HepG2 (cell line): ENCODE data around the gene TTLL4. TPM values are rescaled to one million over a fixed set of nuclear protein-coding genes. Genes with fewer than 3 reads are reported as not detected.

Experiments
- CHD4 ChIP-seq: fragments of 200-600 bp; sonication (generic); IDR thresholded peaks from 2 replicates; pipeline ENCODE4 v1.7.0; 2017; ENCODE audit warnings: mild to moderate bottlenecking, low read length, borderline replicate concordance
- DNMT1 ChIP-seq: sonication (generic); formaldehyde crosslinking; IDR thresholded peaks from 2 replicates; pipeline ENCODE4 v1.5.1; 2020; ENCODE audit warnings: mild to moderate bottlenecking, missing genetic modification reagents
- ETV5 ChIP-seq: IDR thresholded peaks from 2 replicates; pipeline ENCODE4 v1.6.1; 2018; ENCODE audit warnings: missing biosample characterization, missing genetic modification reagents, inconsistent platforms, borderline replicate concordance
- FOSL1 ChIP-seq: sonication (generic); formaldehyde crosslinking; IDR thresholded peaks from 2 replicates; pipeline ENCODE4 v1.9.0; 2021; ENCODE audit warnings: missing genetic modification reagents, borderline replicate concordance
- GATAD1 ChIP-seq: IDR thresholded peaks from 2 replicates; pipeline ENCODE4 v1.6.1; 2016; ENCODE audit warnings: missing genetic modification reagents, missing compliant biosample characterization
- LCORL ChIP-seq, 2 experiments: fragments of 450-650 bp in 1 of 2; sonication (generic) in 1 of 2; formaldehyde crosslinking in 1 of 2; IDR thresholded peaks; 2 replicates each; pipeline versions ENCODE4 v1.5.0 to v1.6.1; 2017 to 2020; ENCODE audit warnings: antibody characterized with exemption in 1 of 2, missing genetic modification reagents in 1 of 2
- MLLT10 ChIP-seq: sonication (generic); formaldehyde crosslinking; IDR thresholded peaks from 2 replicates; pipeline ENCODE4 v1.4.0; 2020; ENCODE audit warnings: missing genetic modification reagents
- SP5 ChIP-seq: IDR thresholded peaks from 2 replicates; pipeline ENCODE4 v1.6.1; 2016; ENCODE audit warnings: low read depth, borderline replicate concordance
- SRY ChIP-seq: sonication (generic); formaldehyde crosslinking; IDR thresholded peaks from 2 replicates; pipeline ENCODE4 v1.8.0; 2022; ENCODE audit warnings: mild to moderate bottlenecking, missing genetic modification reagents
- ZFP37 ChIP-seq: sonication (generic); formaldehyde crosslinking; IDR thresholded peaks from 2 replicates; pipeline ENCODE4 v1.4.0; 2020; ENCODE audit warnings: missing genetic modification reagents, borderline replicate concordance
- ZNF232 ChIP-seq: sonication (generic); formaldehyde crosslinking; IDR thresholded peaks from 2 replicates; pipeline ENCODE4 v1.4.0; 2020; ENCODE audit warnings: missing genetic modification reagents, borderline replicate concordance
- ZNF354B ChIP-seq: sonication (generic); formaldehyde crosslinking; IDR thresholded peaks from 2 replicates; pipeline ENCODE4 v1.8.0; 2022; ENCODE audit warnings: mild to moderate bottlenecking, missing genetic modification reagents
- ZNF441 ChIP-seq: sonication (generic); formaldehyde crosslinking; IDR thresholded peaks from 2 replicates; pipeline ENCODE4 v1.7.0; 2021; ENCODE audit warnings: missing genetic modification reagents, borderline replicate concordance
- ZNF562 ChIP-seq: sonication (generic); formaldehyde crosslinking; IDR thresholded peaks from 2 replicates; pipeline ENCODE4 v1.8.0; 2022; ENCODE audit warnings: missing genetic modification reagents, borderline replicate concordance
- ZNF766 ChIP-seq: sonication (generic); formaldehyde crosslinking; IDR thresholded peaks from 2 replicates; pipeline ENCODE4 v1.5.0; 2020; ENCODE audit warnings: missing genetic modification reagents, borderline replicate concordance
- ZNF768 ChIP-seq: sonication (generic); formaldehyde crosslinking; IDR thresholded peaks from 2 replicates; pipeline ENCODE4 v1.4.0; 2020; ENCODE audit warnings: missing genetic modification reagents
- polyA plus RNA-seq, 8 experiments: library from polyadenylated mRNA; depleted of rRNA in 3 of 8; stranded (reverse) in 7 of 8; unstranded in 1 of 8; fragments of >200 nt; fragmentation: Illumina TruSeq in 4 of 8; extraction: Trizol in 4 of 8; gene quantifications; 2 replicates each; pipeline versions ENCODE4 v1.2.1 to v1.2.3, GENCODE V29; 2011 to 2016; ENCODE audit warnings: low read depth in 4 of 8, missing spikeins in 1 of 8, mixed read lengths in 1 of 8; ENCODE audit not compliant: insufficient read depth in 1 of 8
- total RNA-seq, 5 experiments: library from RNA; depleted of rRNA; stranded (reverse); fragments of >200 nt; fragmentation: Illumina TruSeq; extraction: Trizol; gene quantifications; 2 replicates each; pipeline ENCODE4 v1.2.3, GENCODE V29; 2016; ENCODE audit warnings: low read depth in 1 of 5
- TF ChIP-seq, protein P1 (sequence below): sonication (generic); formaldehyde crosslinking; IDR thresholded peaks from 2 replicates; pipeline ENCODE4 v1.5.1; 2020; ENCODE audit warnings: mild to moderate bottlenecking, missing genetic modification reagents, moderate library complexity
- TF ChIP-seq, protein P2 (sequence below): sonication (generic); formaldehyde crosslinking; IDR thresholded peaks from 2 replicates; pipeline ENCODE4 v1.5.0; 2020; ENCODE audit warnings: mild to moderate bottlenecking, missing genetic modification reagents, borderline replicate concordance

The TTLL4 gene
- total and polyA plus RNA-seq, 2 of the 13 experiments (the other 11 are each of a cell fraction or from before 2014, with no cell fraction given), result 77.5 to 84.6 TPM

GRCh38 chr2:218755198-218755566 is 44.5 kb downstream of the TTLL4 start (continued):
- TF ChIP-seq, protein P1, sequence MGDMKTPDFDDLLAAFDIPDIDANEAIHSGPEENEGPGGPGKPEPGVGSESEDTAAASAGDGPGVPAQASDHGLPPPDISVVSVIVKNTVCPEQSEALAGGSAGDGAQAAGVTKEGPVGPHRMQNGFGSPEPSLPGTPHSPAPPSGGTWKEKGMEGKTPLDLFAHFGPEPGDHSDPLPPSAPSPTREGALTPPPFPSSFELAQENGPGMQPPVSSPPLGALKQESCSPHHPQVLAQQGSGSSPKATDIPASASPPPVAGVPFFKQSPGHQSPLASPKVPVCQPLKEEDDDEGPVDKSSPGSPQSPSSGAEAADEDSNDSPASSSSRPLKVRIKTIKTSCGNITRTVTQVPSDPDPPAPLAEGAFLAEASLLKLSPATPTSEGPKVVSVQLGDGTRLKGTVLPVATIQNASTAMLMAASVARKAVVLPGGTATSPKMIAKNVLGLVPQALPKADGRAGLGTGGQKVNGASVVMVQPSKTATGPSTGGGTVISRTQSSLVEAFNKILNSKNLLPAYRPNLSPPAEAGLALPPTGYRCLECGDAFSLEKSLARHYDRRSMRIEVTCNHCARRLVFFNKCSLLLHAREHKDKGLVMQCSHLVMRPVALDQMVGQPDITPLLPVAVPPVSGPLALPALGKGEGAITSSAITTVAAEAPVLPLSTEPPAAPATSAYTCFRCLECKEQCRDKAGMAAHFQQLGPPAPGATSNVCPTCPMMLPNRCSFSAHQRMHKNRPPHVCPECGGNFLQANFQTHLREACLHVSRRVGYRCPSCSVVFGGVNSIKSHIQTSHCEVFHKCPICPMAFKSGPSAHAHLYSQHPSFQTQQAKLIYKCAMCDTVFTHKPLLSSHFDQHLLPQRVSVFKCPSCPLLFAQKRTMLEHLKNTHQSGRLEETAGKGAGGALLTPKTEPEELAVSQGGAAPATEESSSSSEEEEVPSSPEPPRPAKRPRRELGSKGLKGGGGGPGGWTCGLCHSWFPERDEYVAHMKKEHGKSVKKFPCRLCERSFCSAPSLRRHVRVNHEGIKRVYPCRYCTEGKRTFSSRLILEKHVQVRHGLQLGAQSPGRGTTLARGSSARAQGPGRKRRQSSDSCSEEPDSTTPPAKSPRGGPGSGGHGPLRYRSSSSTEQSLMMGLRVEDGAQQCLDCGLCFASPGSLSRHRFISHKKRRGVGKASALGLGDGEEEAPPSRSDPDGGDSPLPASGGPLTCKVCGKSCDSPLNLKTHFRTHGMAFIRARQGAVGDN (CRISPR knock-in tag), result no peak
- no peak; the same call in 1 of the 2 replicates for TF ChIP-seq SP5 (CRISPR knock-in tag)
- no peak for TF ChIP-seq DNMT1
- no peak for TF ChIP-seq ZNF562 (CRISPR knock-in tag)
- TF ChIP-seq MLLT10 (CRISPR knock-in tag), result no peak
- TF ChIP-seq CHD4, result no peak
- no peak for TF ChIP-seq ZNF441
- TF ChIP-seq GATAD1 (CRISPR knock-in tag), result no peak
- TF ChIP-seq SRY, result no peak
- TF ChIP-seq LCORL (IDR thresholded peaks at IDR 0.05), result no peak
- no peak for TF ChIP-seq LCORL (CRISPR knock-in tag; IDR thresholded peaks at IDR 0.05)
- no peak for TF ChIP-seq ZNF354B
- no peak for TF ChIP-seq ZNF766 (CRISPR knock-in tag)
- no peak for TF ChIP-seq ZNF232 (CRISPR knock-in tag)
- no peak for TF ChIP-seq ETV5 (CRISPR knock-in tag)
- no peak for TF ChIP-seq FOSL1 (CRISPR knock-in tag)
- TF ChIP-seq, protein P2, sequence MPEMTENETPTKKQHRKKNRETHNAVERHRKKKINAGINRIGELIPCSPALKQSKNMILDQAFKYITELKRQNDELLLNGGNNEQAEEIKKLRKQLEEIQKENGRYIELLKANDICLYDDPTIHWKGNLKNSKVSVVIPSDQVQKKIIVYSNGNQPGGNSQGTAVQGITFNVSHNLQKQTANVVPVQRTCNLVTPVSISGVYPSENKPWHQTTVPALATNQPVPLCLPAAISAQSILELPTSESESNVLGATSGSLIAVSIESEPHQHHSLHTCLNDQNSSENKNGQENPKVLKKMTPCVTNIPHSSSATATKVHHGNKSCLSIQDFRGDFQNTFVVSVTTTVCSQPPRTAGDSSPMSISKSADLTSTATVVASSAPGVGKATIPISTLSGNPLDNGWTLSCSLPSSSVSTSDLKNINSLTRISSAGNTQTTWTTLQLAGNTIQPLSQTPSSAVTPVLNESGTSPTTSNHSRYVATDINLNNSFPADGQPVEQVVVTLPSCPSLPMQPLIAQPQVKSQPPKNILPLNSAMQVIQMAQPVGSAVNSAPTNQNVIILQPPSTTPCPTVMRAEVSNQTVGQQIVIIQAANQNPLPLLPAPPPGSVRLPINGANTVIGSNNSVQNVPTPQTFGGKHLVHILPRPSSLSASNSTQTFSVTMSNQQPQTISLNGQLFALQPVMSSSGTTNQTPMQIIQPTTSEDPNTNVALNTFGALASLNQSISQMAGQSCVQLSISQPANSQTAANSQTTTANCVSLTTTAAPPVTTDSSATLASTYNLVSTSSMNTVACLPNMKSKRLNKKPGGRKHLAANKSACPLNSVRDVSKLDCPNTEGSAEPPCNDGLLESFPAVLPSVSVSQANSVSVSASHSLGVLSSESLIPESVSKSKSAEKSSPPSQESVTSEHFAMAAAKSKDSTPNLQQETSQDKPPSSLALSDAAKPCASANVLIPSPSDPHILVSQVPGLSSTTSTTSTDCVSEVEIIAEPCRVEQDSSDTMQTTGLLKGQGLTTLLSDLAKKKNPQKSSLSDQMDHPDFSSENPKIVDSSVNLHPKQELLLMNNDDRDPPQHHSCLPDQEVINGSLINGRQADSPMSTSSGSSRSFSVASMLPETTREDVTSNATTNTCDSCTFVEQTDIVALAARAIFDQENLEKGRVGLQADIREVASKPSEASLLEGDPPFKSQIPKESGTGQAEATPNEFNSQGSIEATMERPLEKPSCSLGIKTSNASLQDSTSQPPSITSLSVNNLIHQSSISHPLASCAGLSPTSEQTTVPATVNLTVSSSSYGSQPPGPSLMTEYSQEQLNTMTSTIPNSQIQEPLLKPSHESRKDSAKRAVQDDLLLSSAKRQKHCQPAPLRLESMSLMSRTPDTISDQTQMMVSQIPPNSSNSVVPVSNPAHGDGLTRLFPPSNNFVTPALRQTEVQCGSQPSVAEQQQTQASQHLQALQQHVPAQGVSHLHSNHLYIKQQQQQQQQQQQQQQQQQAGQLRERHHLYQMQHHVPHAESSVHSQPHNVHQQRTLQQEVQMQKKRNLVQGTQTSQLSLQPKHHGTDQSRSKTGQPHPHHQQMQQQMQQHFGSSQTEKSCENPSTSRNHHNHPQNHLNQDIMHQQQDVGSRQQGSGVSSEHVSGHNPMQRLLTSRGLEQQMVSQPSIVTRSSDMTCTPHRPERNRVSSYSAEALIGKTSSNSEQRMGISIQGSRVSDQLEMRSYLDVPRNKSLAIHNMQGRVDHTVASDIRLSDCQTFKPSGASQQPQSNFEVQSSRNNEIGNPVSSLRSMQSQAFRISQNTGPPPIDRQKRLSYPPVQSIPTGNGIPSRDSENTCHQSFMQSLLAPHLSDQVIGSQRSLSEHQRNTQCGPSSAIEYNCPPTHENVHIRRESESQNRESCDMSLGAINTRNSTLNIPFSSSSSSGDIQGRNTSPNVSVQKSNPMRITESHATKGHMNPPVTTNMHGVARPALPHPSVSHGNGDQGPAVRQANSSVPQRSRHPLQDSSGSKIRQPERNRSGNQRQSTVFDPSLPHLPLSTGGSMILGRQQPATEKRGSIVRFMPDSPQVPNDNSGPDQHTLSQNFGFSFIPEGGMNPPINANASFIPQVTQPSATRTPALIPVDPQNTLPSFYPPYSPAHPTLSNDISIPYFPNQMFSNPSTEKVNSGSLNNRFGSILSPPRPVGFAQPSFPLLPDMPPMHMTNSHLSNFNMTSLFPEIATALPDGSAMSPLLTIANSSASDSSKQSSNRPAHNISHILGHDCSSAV, result no peak
- TF ChIP-seq ZFP37 (CRISPR knock-in tag), result no peak
- no peak for TF ChIP-seq ZNF768 (CRISPR knock-in tag)
